Mesothelial cell of epicardium (in vitro differentiated cells): ENCODE measurements around the gene RPS16. TPM values are rescaled to one million over a fixed set of nuclear protein-coding genes. Genes with fewer than 3 reads are reported as not detected.

ENCODE experiments used
- DNase-seq, 2 experiments: peaks; one replicate each; pipeline ENCODE4 v3.0.0; 2021; ENCODE audit warnings: low spot score in 2 of 2; ENCODE audit not compliant: unreplicated experiment in 2 of 2
- H3K27ac Mint-ChIP-seq: 2 replicates; pipeline ENCODE4 v1.8.0; 2021; ENCODE audit warnings: mixed read lengths
- H3K27me3 Mint-ChIP-seq: 2 replicates; pipeline ENCODE4 v1.8.0; 2021; ENCODE audit warnings: low read depth, mixed read lengths
- H3K36me3 Mint-ChIP-seq: 2 replicates; pipeline ENCODE4 v1.8.0; 2021; ENCODE audit warnings: mixed read lengths
- H3K4me1 Mint-ChIP-seq: 2 replicates; pipeline ENCODE4 v1.8.0; 2021; ENCODE audit warnings: mixed read lengths
- H3K4me3 Mint-ChIP-seq: 2 replicates; pipeline ENCODE4 v1.8.0; 2021; ENCODE audit warnings: mild to moderate bottlenecking, moderate library complexity, mixed read lengths
- H3K9me3 Mint-ChIP-seq: 2 replicates; pipeline ENCODE4 v1.8.0; 2021; ENCODE audit warnings: mixed read lengths
- CTCF ChIP-seq: fragments of 200-600 bp; sonication (generic); IDR thresholded peaks from one replicate; pipeline ENCODE4 v1.5.0; 2021; ENCODE audit warnings: antibody characterized with exemption; ENCODE audit not compliant: unreplicated experiment
- total RNA-seq: library from RNA; stranded (reverse); gene quantifications from 3 replicates; pipeline ENCODE4 v1.2.1, GENCODE V29; 2021

The RPS16 gene
- total RNA-seq, 1 donor from 2014 or later, result 1,616 TPM

GRCh38 chr19:39399668-39400050 is 36.1 kb downstream of the RPS16 start:
- H3K27me3 Mint-ChIP-seq, result no peaks in the 10 kb centered on the region
- H3K4me3 Mint-ChIP-seq, result no peak overlapping the region
- H3K4me1 Mint-ChIP-seq, result peaks cover 14% of the 10 kb centered on the region
- no peak overlapping the region for H3K27ac Mint-ChIP-seq
- no peak for DNase-seq
- peaks cover 13% of the 10 kb centered on the region for H3K36me3 Mint-ChIP-seq
- TF ChIP-seq CTCF, result no peak
- H3K9me3 Mint-ChIP-seq, result no peaks in the 10 kb centered on the region

GRCh38 chr19:39398297-39398864 is 37.4 kb downstream of the RPS16 start:
- no peak for DNase-seq
- Mint-ChIP-seq H3K9me3 (no peaks in the 10 kb centered on the region), H3K27ac (peak overlapping the region; percentile 78)

GRCh38 chr19:39397360-39398296 is 38.1 kb downstream of the RPS16 start:
- Mint-ChIP-seq H3K27ac (peak overlapping the region; percentile 78), H3K4me1 (peaks cover 7% of the 10 kb centered on the region), H3K36me3 (peaks cover 13% of the 10 kb centered on the region), H3K4me3 (no peak overlapping the region), H3K9me3 (no peaks in the 10 kb centered on the region), H3K27me3 (no peaks in the 10 kb centered on the region)
- peak; percentile 79 to 89 for DNase-seq
- peak; percentile 76 for TF ChIP-seq CTCF

More at GRCh38 chr19:39398297-39398864, 37.4 kb downstream of the RPS16 start:
- Mint-ChIP-seq H3K4me3 (no peak overlapping the region), H3K36me3 (peaks cover 13% of the 10 kb centered on the region), H3K4me1 (peaks cover 10% of the 10 kb centered on the region), H3K27me3 (no peaks in the 10 kb centered on the region)
- TF ChIP-seq CTCF, result no peak

GRCh38 chr19:39390751-39391437 is 44.9 kb downstream of the RPS16 start, which contains the start of the genes MED29 and PAF1:
MED29 (plus strand) TSS chr19:39391378; CDS start chr19:39391423, 45 bp downstream.
PAF1 (minus strand) TSS chr19:39391106; CDS start chr19:39390864, 242 bp downstream.
- Mint-ChIP-seq H3K27me3 (no peaks in the 10 kb centered on the region), H3K4me1 (peaks cover 18% of the 10 kb centered on the region), H3K36me3 (peaks cover 16% of the 10 kb centered on the region), H3K4me3 (peak within 1 kb of the TSS; percentile 90), H3K9me3 (no peaks in the 10 kb centered on the region), H3K27ac (peak within 1 kb of the TSS; percentile 99)
- peak; percentile 88 to 91 for DNase-seq
- TF ChIP-seq CTCF, result no peak

- Mint-ChIP-seq H3K9me3 (no peaks in the 10 kb centered on the region), H3K4me3 (peak overlapping the region; percentile 90), H3K4me1 (peaks cover 18% of the 10 kb centered on the region), H3K36me3 (peaks cover 19% of the 10 kb centered on the region), H3K27me3 (no peaks in the 10 kb centered on the region), H3K27ac (peak overlapping the region; percentile 99)
- no peak for DNase-seq
- TF ChIP-seq CTCF, result no peak
These were observed 45.3 kb downstream of the RPS16 start for GRCh38 chr19:39390451-39390750.
